HepG2 (cell line): ENCODE data around the gene NARF. TPM values are rescaled to one million over a fixed set of nuclear protein-coding genes. Genes with fewer than 3 reads are reported as not detected.

ENCODE experiments used
- ARHGAP35 ChIP-seq: sonication (generic); formaldehyde crosslinking; IDR thresholded peaks from 2 replicates; pipeline ENCODE4 v1.9.0; 2022; ENCODE audit warnings: mild to moderate bottlenecking, inconsistent platforms, moderate library complexity, missing genetic modification reagents, borderline replicate concordance
- CBFB ChIP-seq: sonication (generic); formaldehyde crosslinking; IDR thresholded peaks from 2 replicates; pipeline ENCODE4 v1.4.0; 2020; ENCODE audit warnings: missing genetic modification reagents
- HDAC6 ChIP-seq: fragments of 200-600 bp; sonication (generic); IDR thresholded peaks from 2 replicates; pipeline ENCODE4 v1.7.0; 2017; ENCODE audit warnings: mild to moderate bottlenecking, antibody characterized with exemption, low read length, low read depth
- MAFK ChIP-seq, 2 experiments: IDR thresholded peaks in 1 of 2; conservative IDR thresholded peaks in 1 of 2; 2 replicates each; pipeline ENCODE4 v1.6.1; 2011; ENCODE audit warnings: improper control_type of control experiment in 2 of 2, low read length in 2 of 2
- MTERF4 ChIP-seq: sonication (generic); formaldehyde crosslinking; IDR thresholded peaks from 2 replicates; pipeline ENCODE4 v1.8.0; 2023; ENCODE audit warnings: mild to moderate bottlenecking, missing genetic modification reagents
- NCOR1 ChIP-seq: fragments of 200-600 bp; sonication (generic); IDR thresholded peaks from 2 replicates; pipeline ENCODE4 v1.7.0; 2017; ENCODE audit warnings: antibody characterized with exemption, low read length, borderline replicate concordance
- NPAS2 ChIP-seq: sonication (generic); formaldehyde crosslinking; IDR thresholded peaks from 2 replicates; pipeline ENCODE4 v1.8.0; 2022; ENCODE audit warnings: mild to moderate bottlenecking, missing genetic modification reagents, borderline replicate concordance
- PRDM4 ChIP-seq: sonication (generic); formaldehyde crosslinking; IDR thresholded peaks from 2 replicates; pipeline ENCODE4 v1.9.0; 2021; ENCODE audit warnings: missing genetic modification reagents, borderline replicate concordance
- SNRNP70 ChIP-seq: fragments of 200-400 bp; formaldehyde crosslinking; IDR thresholded peaks from 2 replicates; pipeline ENCODE4 v1.6.1; 2017; ENCODE audit warnings: mild to moderate bottlenecking, low read depth, low read length, moderate library complexity
- SRY ChIP-seq: sonication (generic); formaldehyde crosslinking; IDR thresholded peaks from 2 replicates; pipeline ENCODE4 v1.8.0; 2022; ENCODE audit warnings: mild to moderate bottlenecking, missing genetic modification reagents
- ZBTB7A ChIP-seq: sonication (generic); formaldehyde crosslinking; IDR thresholded peaks from 2 replicates; pipeline ENCODE4 v1.8.0; 2022; ENCODE audit warnings: mild to moderate bottlenecking, missing genetic modification reagents
- ZNF205 ChIP-seq: IDR thresholded peaks from 2 replicates; pipeline ENCODE4 v1.6.1; 2018; ENCODE audit warnings: missing biosample characterization, missing genetic modification reagents
- ZNF317 ChIP-seq: sonication (generic); formaldehyde crosslinking; IDR thresholded peaks from 2 replicates; pipeline ENCODE4 v1.5.0; 2020; ENCODE audit warnings: mild to moderate bottlenecking, missing genetic modification reagents
- ZNF615 ChIP-seq: sonication (generic); formaldehyde crosslinking; IDR thresholded peaks from 2 replicates; pipeline ENCODE4 v1.5.0; 2020; ENCODE audit warnings: mild to moderate bottlenecking, missing genetic modification reagents, borderline replicate concordance
- ZNF788 ChIP-seq: sonication (generic); formaldehyde crosslinking; IDR thresholded peaks from 2 replicates; pipeline ENCODE4 v1.5.0; 2020; ENCODE audit warnings: mild to moderate bottlenecking, missing genetic modification reagents, borderline replicate concordance
- ZXDC ChIP-seq: sonication (generic); formaldehyde crosslinking; IDR thresholded peaks from 2 replicates; pipeline ENCODE4 v1.5.0; 2020; ENCODE audit warnings: mild to moderate bottlenecking, missing genetic modification reagents
- polyA plus RNA-seq, 8 experiments: library from polyadenylated mRNA; depleted of rRNA in 3 of 8; stranded (reverse) in 7 of 8; unstranded in 1 of 8; fragments of >200 nt; fragmentation: Illumina TruSeq in 4 of 8; extraction: Trizol in 4 of 8; gene quantifications; 2 replicates each; pipeline versions ENCODE4 v1.2.1 to v1.2.3, GENCODE V29; 2011 to 2016; ENCODE audit warnings: low read depth in 4 of 8, missing spikeins in 1 of 8, mixed read lengths in 1 of 8; ENCODE audit not compliant: insufficient read depth in 1 of 8
- total RNA-seq, 5 experiments: library from RNA; depleted of rRNA; stranded (reverse); fragments of >200 nt; fragmentation: Illumina TruSeq; extraction: Trizol; gene quantifications; 2 replicates each; pipeline ENCODE4 v1.2.3, GENCODE V29; 2016; ENCODE audit warnings: low read depth in 1 of 5
- TF ChIP-seq, protein P1 (sequence below): sonication (generic); formaldehyde crosslinking; IDR thresholded peaks from 2 replicates; pipeline ENCODE4 v1.5.1; 2020; ENCODE audit warnings: mild to moderate bottlenecking, missing genetic modification reagents, moderate library complexity
- TF ChIP-seq, protein P2 (sequence below): IDR thresholded peaks from 2 replicates; pipeline ENCODE4 v1.6.1; 2016; ENCODE audit warnings: missing genetic modification reagents, missing compliant biosample characterization
- TF ChIP-seq, protein P3 (sequence below): sonication (generic); formaldehyde crosslinking; IDR thresholded peaks from 2 replicates; pipeline ENCODE4 v1.9.0; 2022; ENCODE audit warnings: missing genetic modification reagents, mild to moderate bottlenecking, borderline replicate concordance

Gene NARF
- total and polyA plus RNA-seq, 2 of the 13 experiments (the other 11 are each of a cell fraction or from before 2014, with no cell fraction given), result 61.1 to 144 TPM

GRCh38 chr17:82461827-82462524 is 3.4 kb downstream of the NARF start (continued):
- TF ChIP-seq ZXDC (CRISPR knock-in tag) (no peak), HDAC6 (no peak), MTERF4 (CRISPR knock-in tag) (no peak), ZBTB7A (peak; percentile 61; the same call in 1 of the 2 replicates), ZNF788 (CRISPR knock-in tag) (peak; percentile 72; the same call in 1 of the 2 replicates), ARHGAP35 (CRISPR knock-in tag) (0 out of 2 replicates have a peak, but pooled peaks have one; percentile 27), PRDM4 (CRISPR knock-in tag) (no peak), ZNF205 (CRISPR knock-in tag) (peak; percentile 27; the same call in 1 of the 2 replicates), SRY (CRISPR knock-in tag) (0 out of 2 replicates have a peak, but pooled peaks have one; percentile 15), CBFB (CRISPR knock-in tag) (peak; percentile 95), ZNF317 (CRISPR knock-in tag) (peak; percentile 51; the same call in 1 of the 2 replicates), NPAS2 (CRISPR knock-in tag) (no peak), ZNF615 (no peak), SNRNP70 (no peak), MAFK (conservative IDR thresholded peaks at IDR 0.05 in 1 of 2, IDR thresholded peaks at IDR 0.05 in 1 of 2; ENCODE audit: low read length in 2 of 2) (no peak), NCOR1 (no peak)
- TF ChIP-seq, protein P1, sequence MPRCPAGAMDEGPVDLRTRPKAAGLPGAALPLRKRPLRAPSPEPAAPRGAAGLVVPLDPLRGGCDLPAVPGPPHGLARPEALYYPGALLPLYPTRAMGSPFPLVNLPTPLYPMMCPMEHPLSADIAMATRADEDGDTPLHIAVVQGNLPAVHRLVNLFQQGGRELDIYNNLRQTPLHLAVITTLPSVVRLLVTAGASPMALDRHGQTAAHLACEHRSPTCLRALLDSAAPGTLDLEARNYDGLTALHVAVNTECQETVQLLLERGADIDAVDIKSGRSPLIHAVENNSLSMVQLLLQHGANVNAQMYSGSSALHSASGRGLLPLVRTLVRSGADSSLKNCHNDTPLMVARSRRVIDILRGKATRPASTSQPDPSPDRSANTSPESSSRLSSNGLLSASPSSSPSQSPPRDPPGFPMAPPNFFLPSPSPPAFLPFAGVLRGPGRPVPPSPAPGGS (CRISPR knock-in tag), result no peak
- TF ChIP-seq, protein P2, sequence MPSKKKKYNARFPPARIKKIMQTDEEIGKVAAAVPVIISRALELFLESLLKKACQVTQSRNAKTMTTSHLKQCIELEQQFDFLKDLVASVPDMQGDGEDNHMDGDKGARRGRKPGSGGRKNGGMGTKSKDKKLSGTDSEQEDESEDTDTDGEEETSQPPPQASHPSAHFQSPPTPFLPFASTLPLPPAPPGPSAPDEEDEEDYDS, result peak; percentile 23; the same call in 1 of the 2 replicates
- TF ChIP-seq, protein P3, sequence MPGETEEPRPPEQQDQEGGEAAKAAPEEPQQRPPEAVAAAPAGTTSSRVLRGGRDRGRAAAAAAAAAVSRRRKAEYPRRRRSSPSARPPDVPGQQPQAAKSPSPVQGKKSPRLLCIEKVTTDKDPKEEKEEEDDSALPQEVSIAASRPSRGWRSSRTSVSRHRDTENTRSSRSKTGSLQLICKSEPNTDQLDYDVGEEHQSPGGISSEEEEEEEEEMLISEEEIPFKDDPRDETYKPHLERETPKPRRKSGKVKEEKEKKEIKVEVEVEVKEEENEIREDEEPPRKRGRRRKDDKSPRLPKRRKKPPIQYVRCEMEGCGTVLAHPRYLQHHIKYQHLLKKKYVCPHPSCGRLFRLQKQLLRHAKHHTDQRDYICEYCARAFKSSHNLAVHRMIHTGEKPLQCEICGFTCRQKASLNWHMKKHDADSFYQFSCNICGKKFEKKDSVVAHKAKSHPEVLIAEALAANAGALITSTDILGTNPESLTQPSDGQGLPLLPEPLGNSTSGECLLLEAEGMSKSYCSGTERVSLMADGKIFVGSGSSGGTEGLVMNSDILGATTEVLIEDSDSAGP, result peak; percentile 69
